DND-41 (cell line): ENCODE measurements around the gene SLC38A3.

Experiments used
- CTCF ChIP-seq: IDR thresholded peaks from 2 replicates; pipeline ENCODE4 v1.5.1; 2012; ENCODE audit warnings: borderline replicate concordance, low read length, moderate library complexity, mild to moderate bottlenecking; ENCODE audit not compliant: poor library complexity, severe bottlenecking; ENCODE audit errors: extremely low read depth
- EZH2 ChIP-seq: IDR thresholded peaks from 3 replicates; pipeline ENCODE4 v1.6.1; 2012; ENCODE audit warnings: borderline replicate concordance, low read depth, mild to moderate bottlenecking, moderate library complexity, low read length, inconsistent platforms; ENCODE audit not compliant: severe bottlenecking

GRCh38 chr3:50195501-50196252 lies 9.4 kb upstream of the SLC38A3 start:
- TF ChIP-seq CTCF (no peak), EZH2 (no peak)
